ENCODE data around the gene ZNF345. TPM values are rescaled to one million over a fixed set of nuclear protein-coding genes. Genes with fewer than 3 reads are reported as not detected.

ZNF345 gene
- total and polyA plus RNA-seq, 2 donors (not counting 3 experiments of a cell fraction or from before 2014, with no cell fraction given), result 2.2 to 3.8 TPM

DNA sequence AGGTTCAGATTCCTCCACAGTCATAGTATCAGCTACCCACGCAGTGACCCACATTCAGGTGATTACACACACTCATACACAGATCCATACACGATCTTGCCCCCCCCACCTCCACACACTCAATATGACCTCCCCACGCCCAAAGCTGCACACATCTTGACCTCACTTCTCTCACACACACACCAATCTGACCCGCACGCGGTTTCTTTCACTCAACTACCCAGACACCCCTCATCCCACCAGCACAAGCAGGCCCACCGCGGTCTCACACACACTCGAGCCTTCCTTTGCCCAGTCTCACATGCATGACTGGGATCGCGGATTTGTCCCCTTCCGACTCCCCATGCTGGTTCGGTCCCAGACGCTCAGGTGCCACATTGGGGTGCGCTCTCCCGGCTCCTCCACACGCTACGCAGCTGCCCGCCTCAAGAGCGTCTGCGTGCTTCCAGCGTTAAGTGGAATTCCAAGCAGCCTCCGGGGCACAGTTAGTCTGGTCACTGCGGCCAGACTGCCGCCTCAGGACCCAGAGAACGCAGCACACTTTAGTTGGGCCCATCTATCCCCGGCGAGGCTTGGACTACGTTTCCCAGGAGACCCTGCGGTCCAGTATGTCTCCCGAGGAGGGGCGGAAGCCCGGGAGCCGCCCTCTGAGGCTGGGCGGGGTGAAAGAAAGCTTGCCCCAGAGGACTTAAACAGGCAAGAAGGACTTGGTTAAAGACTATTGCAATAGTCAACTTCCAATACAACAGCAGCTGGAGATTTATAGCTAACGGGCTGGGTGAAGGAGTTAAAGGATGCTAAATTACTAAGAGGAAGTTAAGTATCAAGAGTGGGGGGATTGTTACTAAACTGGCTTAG, 746 bp upstream of the ZNF345 start:
- Histone ChIP-seq H2AFZ (ENCODE audit: low read depth, low read length) (peak overlapping the region; percentile 98), H3K27me3 (ENCODE audit: control insufficient read depth in 2 of 2, insufficient read depth in 2 of 2, low read length in 2 of 2) (no peaks in the 10 kb centered on the region), H3K4me1 (ENCODE audit: control insufficient read depth, extremely low read depth, insufficient read depth, low read length) (peaks cover 10% of the 10 kb centered on the region), H3K9me1 (replicated peaks; ENCODE audit: control insufficient read depth, extremely low read depth, insufficient read depth, low read length) (no peaks in the 10 kb centered on the region), H4K20me1 (replicated peaks; ENCODE audit: control insufficient read depth, extremely low read depth, insufficient read depth, low read length) (no peaks in the 10 kb centered on the region), H3K9me3 (replicated peaks; ENCODE audit: control insufficient read depth, insufficient read depth, low read length) (no peaks in the 10 kb centered on the region), H3K79me2 (ENCODE audit: control insufficient read depth, insufficient read depth, low read length) (no peaks in the 10 kb centered on the region), H3K36me3 (ENCODE audit: control insufficient read depth in 2 of 2, extremely low read depth in 1 of 2, insufficient read depth in 2 of 2, low read length in 2 of 2) (no peaks in the 10 kb centered on the region), H3K4me2 (ENCODE audit: insufficient read depth, low read length) (peak overlapping the region; percentile 66), H3K4me3 (replicated peaks in 1 of 3; ENCODE audit: insufficient read depth in 1 of 3, low read depth in 1 of 3, low read length in 3 of 3) (peak overlapping the region; percentile 49 to 75 (median 72)), H3K27ac (ENCODE audit: insufficient read depth, low read depth, low read length) (peak overlapping the region; percentile 83), H3K9ac (replicated peaks; ENCODE audit: extremely low read depth, insufficient read depth, low read length) (peak overlapping the region; percentile 69)
- no TSS peak for BruUV-seq (replicated peaks)
- dilution Hi-C loops (cut with MboI; ENCODE audit: extremely low pct_ligation_motif_present, low sequenced_read_pairs), result no loop called here
- FAIRE-seq (peak; percentile 91), DNase-seq (ENCODE audit: low read depth, low spot score) (peak; percentile 94)
- ChIA-PET CTCF (interaction anchor here (0.9 to 1.3 kb wide), 6 partner anchors 11 to 79 kb away, joined by 3 to 12 read pairs (median 3); partner anchors contain the start of gene ZNF790), POLR2A (interaction anchor here (0.6 to 2.7 kb wide), 6 partner anchors 9 to 930 kb away, joined by 3 to 26 read pairs (median 5); partner anchors contain the start of genes ZNF573 and ZNF790)
- intact Hi-C loops (cut with micrococcal nuclease), result loop anchor here (1.0 to 5.0 kb wide), 6 partner anchors 12 to 322 kb away; partner anchors contain the start of genes ZNF260, ZNF420, ZNF568 and ZNF790
- TF ChIP-seq POLR2AphosphoS5 (IDR thresholded peaks at IDR 0.05; ENCODE audit: insufficient read depth, low read depth, low read length) (peak; percentile 23), MYC (IDR thresholded peaks at IDR 0.05; ENCODE audit: low read depth, low read length) (no peak)

DNA sequence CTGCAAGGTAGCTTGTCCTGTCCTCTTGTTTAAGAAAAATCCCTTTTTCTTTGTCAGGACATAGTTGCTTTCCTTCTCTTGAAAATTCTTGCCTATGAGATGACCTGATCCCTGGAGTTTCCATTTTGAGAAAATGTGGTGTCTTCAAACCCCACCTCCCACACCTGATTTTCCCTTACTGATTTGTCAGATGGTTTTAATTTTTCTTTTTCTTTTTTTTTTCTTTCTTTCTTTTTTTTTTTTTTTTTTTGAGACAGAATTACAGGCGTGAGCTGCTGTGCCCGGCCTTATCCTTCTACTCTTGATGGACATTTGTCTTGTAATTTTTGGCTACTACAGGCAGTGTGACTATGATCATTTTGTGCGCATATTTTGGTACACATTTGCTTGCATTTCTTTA, 1.2 kb downstream of the ZNF345 start:
- Histone ChIP-seq H3K9me3 (replicated peaks; ENCODE audit: control insufficient read depth, insufficient read depth, low read length) (no peaks in the 10 kb centered on the region), H3K9ac (replicated peaks; ENCODE audit: extremely low read depth, insufficient read depth, low read length) (no peak overlapping the region), H3K4me3 (replicated peaks in 1 of 3; ENCODE audit: insufficient read depth in 1 of 3, low read depth in 1 of 3, low read length in 3 of 3) (no peak overlapping the region), H3K79me2 (ENCODE audit: control insufficient read depth, insufficient read depth, low read length) (no peaks in the 10 kb centered on the region), H3K27ac (ENCODE audit: insufficient read depth, low read depth, low read length) (no peak overlapping the region), H2AFZ (ENCODE audit: low read depth, low read length) (no peak overlapping the region), H4K20me1 (replicated peaks; ENCODE audit: control insufficient read depth, extremely low read depth, insufficient read depth, low read length) (no peaks in the 10 kb centered on the region), H3K4me1 (ENCODE audit: control insufficient read depth, extremely low read depth, insufficient read depth, low read length) (peaks cover 10% of the 10 kb centered on the region), H3K36me3 (ENCODE audit: control insufficient read depth in 2 of 2, extremely low read depth in 1 of 2, insufficient read depth in 2 of 2, low read length in 2 of 2) (no peaks in the 10 kb centered on the region), H3K27me3 (ENCODE audit: control insufficient read depth in 2 of 2, insufficient read depth in 2 of 2, low read length in 2 of 2) (no peaks in the 10 kb centered on the region), H3K9me1 (replicated peaks; ENCODE audit: control insufficient read depth, extremely low read depth, insufficient read depth, low read length) (no peaks in the 10 kb centered on the region), H3K4me2 (ENCODE audit: insufficient read depth, low read length) (no peak overlapping the region)
- DNase-seq (ENCODE audit: low read depth, low spot score) (no peak), FAIRE-seq (no peak)
- BruUV-seq (replicated peaks), result no TSS peak
- intact Hi-C loops (cut with micrococcal nuclease), result loop anchor here (5.0 kb wide), 1 partner anchor 80 kb away; the partner anchor contains the start of gene ZNF850
- dilution Hi-C loops (cut with MboI; ENCODE audit: extremely low pct_ligation_motif_present, low sequenced_read_pairs), result no loop called here
- ChIA-PET CTCF (no interaction called here), POLR2A (interaction anchor here (0.7 to 1.2 kb wide), 2 partner anchors 323 to 928 kb away, joined by 3 to 4 read pairs; partner anchors contain the start of gene ZNF573)
- TF ChIP-seq, protein P1, sequence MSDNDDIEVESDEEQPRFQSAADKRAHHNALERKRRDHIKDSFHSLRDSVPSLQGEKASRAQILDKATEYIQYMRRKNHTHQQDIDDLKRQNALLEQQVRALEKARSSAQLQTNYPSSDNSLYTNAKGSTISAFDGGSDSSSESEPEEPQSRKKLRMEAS (IDR thresholded peaks at IDR 0.05; ENCODE audit: insufficient read depth, insufficient read length), result no peak
- no peak for TF ChIP-seq EZH2 (IDR thresholded peaks at IDR 0.05; ENCODE audit: borderline replicate concordance, low read depth, low read length, severe bottlenecking)
- TF ChIP-seq JUN (IDR thresholded peaks at IDR 0.05; ENCODE audit: borderline replicate concordance, insufficient read depth, insufficient read length, low read depth), result no peak
- TF ChIP-seq MYC (IDR thresholded peaks at IDR 0.05; ENCODE audit: low read depth, low read length), result no peak
- TF ChIP-seq GATA2 (IDR thresholded peaks at IDR 0.05; ENCODE audit: insufficient read depth, insufficient read length, low read depth, low read length), result no peak
- no peak for TF ChIP-seq POLR2AphosphoS5 (IDR thresholded peaks at IDR 0.05; ENCODE audit: insufficient read depth, low read depth, low read length)
- TF ChIP-seq, protein P2, sequence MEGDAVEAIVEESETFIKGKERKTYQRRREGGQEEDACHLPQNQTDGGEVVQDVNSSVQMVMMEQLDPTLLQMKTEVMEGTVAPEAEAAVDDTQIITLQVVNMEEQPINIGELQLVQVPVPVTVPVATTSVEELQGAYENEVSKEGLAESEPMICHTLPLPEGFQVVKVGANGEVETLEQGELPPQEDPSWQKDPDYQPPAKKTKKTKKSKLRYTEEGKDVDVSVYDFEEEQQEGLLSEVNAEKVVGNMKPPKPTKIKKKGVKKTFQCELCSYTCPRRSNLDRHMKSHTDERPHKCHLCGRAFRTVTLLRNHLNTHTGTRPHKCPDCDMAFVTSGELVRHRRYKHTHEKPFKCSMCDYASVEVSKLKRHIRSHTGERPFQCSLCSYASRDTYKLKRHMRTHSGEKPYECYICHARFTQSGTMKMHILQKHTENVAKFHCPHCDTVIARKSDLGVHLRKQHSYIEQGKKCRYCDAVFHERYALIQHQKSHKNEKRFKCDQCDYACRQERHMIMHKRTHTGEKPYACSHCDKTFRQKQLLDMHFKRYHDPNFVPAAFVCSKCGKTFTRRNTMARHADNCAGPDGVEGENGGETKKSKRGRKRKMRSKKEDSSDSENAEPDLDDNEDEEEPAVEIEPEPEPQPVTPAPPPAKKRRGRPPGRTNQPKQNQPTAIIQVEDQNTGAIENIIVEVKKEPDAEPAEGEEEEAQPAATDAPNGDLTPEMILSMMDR (IDR thresholded peaks at IDR 0.05; ENCODE audit: extremely low read depth in 1 of 2, insufficient read depth in 1 of 2, low read depth in 1 of 2, low read length in 2 of 2), result no peak
- no peak for TF ChIP-seq FOS (IDR thresholded peaks at IDR 0.05; ENCODE audit: borderline replicate concordance, insufficient read depth, low read length)
- no peak for TF ChIP-seq POLR2A (IDR thresholded peaks at IDR 0.05; ENCODE audit: low read depth, low read length)
